ENCODE results near the gene NRIP2. TPM values are rescaled to one million over a fixed set of nuclear protein-coding genes. Genes with fewer than 3 reads are reported as not detected.

The NRIP2 gene
- total RNA-seq, 1 experiment from 2014 or later, result 0.15 TPM

- Histone ChIP-seq H4K5ac (ENCODE audit: insufficient read length, low read depth, low read length) (no peak overlapping the region), H4K91ac (ENCODE audit: insufficient read length, low read depth, low read length) (no peak overlapping the region), H3K9me3 (ENCODE audit: control insufficient read depth, low read depth, low read length) (no peaks in the 10 kb centered on the region), H3K14ac (ENCODE audit: insufficient read depth, low read length) (no peak overlapping the region), H2BK120ac (ENCODE audit: low read depth, low read length, poor library complexity, severe bottlenecking) (no peak overlapping the region), H2AFZ (ENCODE audit: low read length) (no peak overlapping the region), H2BK5ac (ENCODE audit: insufficient read length, low read length) (no peak overlapping the region), H3K18ac (ENCODE audit: insufficient read length, low read depth, low read length) (no peak overlapping the region), H2BK20ac (ENCODE audit: low read depth, low read length, poor library complexity, severe bottlenecking) (no peak overlapping the region), H3K23me2 (ENCODE audit: insufficient read length, low read depth, low read length, poor library complexity, severe bottlenecking) (no peaks in the 10 kb centered on the region), H4K20me1 (ENCODE audit: control insufficient read depth, insufficient read depth, insufficient read length) (no peaks in the 10 kb centered on the region), H4K8ac (replicated peaks; ENCODE audit: insufficient read length, low read depth, low read length) (no peak overlapping the region), H3K56ac (ENCODE audit: insufficient read length, low read depth, low read length) (no peak overlapping the region), H2BK15ac (ENCODE audit: low read depth, low read length) (no peak overlapping the region), H2AK5ac (ENCODE audit: insufficient read length, low read length) (no peak overlapping the region), H3K27me3 (ENCODE audit: insufficient read depth, low read length) (no peaks in the 10 kb centered on the region), H3K79me2 (ENCODE audit: insufficient read depth, low read length) (no peaks in the 10 kb centered on the region), H3K4me2 (ENCODE audit: insufficient read depth, insufficient read length, low read length) (no peak overlapping the region), H3K23ac (ENCODE audit: insufficient read length, low read depth, low read length) (no peak overlapping the region), H2BK12ac (ENCODE audit: insufficient read length, low read depth, low read length) (no peak overlapping the region), H3T11ph (ENCODE audit: low read length) (no peak overlapping the region), H3K4me1 (ENCODE audit: insufficient read depth, low read length) (peaks cover 17% of the 10 kb centered on the region; the same call in 1 of the 2 replicates), H3K79me1 (ENCODE audit: insufficient read depth, low read depth, low read length, poor library complexity, severe bottlenecking) (no peaks in the 10 kb centered on the region), H3K4ac (ENCODE audit: low read depth, low read length) (no peak overlapping the region), H3K9ac (ENCODE audit: extremely low read depth, insufficient read length, low read length) (no peak overlapping the region), H3K27ac (ENCODE audit: insufficient read length, low read depth, low read length) (no peak overlapping the region)
- DNase-seq, result peak; percentile 22
- WGBS (ENCODE audit: extremely low coverage, insufficient read length, low lambda C conversion rate), result no CpG with 5 or more reads among the region's 20 CpGs
- peak overlapping the region in 1 of 3 experiments; percentile 53; a peak in 1 of 7 replicates for H3K27ac Mint-ChIP-seq
- H3K4me3 Mint-ChIP-seq, result no peak overlapping the region
- H3K36me3 Mint-ChIP-seq (ENCODE audit: insufficient read depth in 1 of 3, low read depth in 3 of 3), result no peaks in the 10 kb centered on the region
- H3K9me3 Mint-ChIP-seq, result no peaks in the 10 kb centered on the region
- TF ChIP-seq CTCF (conservative IDR thresholded peaks at IDR 0.05), result no peak
- H3K27me3 Mint-ChIP-seq (ENCODE audit: low read depth), result no peaks in the 10 kb centered on the region; the same call in 1 of the 2 replicates
- peaks cover 30 to 42% of the 10 kb centered on the region in 2 experiments for H3K4me1 Mint-ChIP-seq
Observed at GRCh38 chr12:2776129-2776806, 58.6 kb downstream of the NRIP2 start.

Data from H9 (cell line).